HepG2 (cell line): ENCODE measurements around the gene TM4SF5. TPM values are rescaled to one million over a fixed set of nuclear protein-coding genes. Genes with fewer than 3 reads are reported as not detected.

Source experiments
- ATAC-seq: fragments of 200-7000 bp; cut with Tn5 transposase; 3 replicates; pipeline ENCODE4 v1.9.1; 2020; ENCODE audit warnings: mild to moderate bottlenecking, moderate library complexity
- BruUV-seq: library from RNA; stranded (reverse); fragments of 400-500 nt; replicated peaks from 2 replicates; lab custom pipeline; 2021; lab: Mats Ljungman, UMichigan
- CTCF ChIA-PET: fragments of 300-600 bp; formaldehyde crosslinking; extraction: SDS; loops from one replicate; lab custom pipeline; 2021; ENCODE audit warnings: low total read pairs, inconsistent platforms, low intra/inter-chr PET ratio; lab: Yijun Ruan, JAX
- POLR2A ChIA-PET: fragments of 350-600 bp; sonication (Branson Sonifier 250); formaldehyde crosslinking; loops from one replicate; lab custom pipeline; 2020; ENCODE audit warnings: antibody characterized with exemption, inconsistent platforms; lab: Yijun Ruan, JAX
- DNase-seq: peaks from one replicate; pipeline ENCODE4 v3.0.0-alpha.2; 2015; ENCODE audit warnings: low spot score
- FAIRE-seq: peaks from 3 replicates; lab custom pipeline; 2011; peaks lifted over from hg19 to GRCh38; lab: Jason Lieb, UNC
- H2AFZ ChIP-seq: one replicate; pipeline ENCODE4 v1.6.1; 2011; ENCODE audit warnings: low read length, inconsistent platforms
- H3K27ac ChIP-seq: fragments of 300-600 bp; 3 replicates; pipeline ENCODE4 v1.8.0; 2011; ENCODE audit warnings: mixed run types, mild to moderate bottlenecking, mixed read lengths, low read length, inconsistent platforms; ENCODE audit not compliant: insufficient read depth; ENCODE audit errors: extremely low read length
- H3K27me3 ChIP-seq, 2 experiments: fragments of 200-600 bp in 1 of 2; 2 replicates in 1 of 2; 3 replicates in 1 of 2; pipeline versions ENCODE4 v1.6.0 to v1.8.0; 2011; ENCODE audit warnings: low read length in 2 of 2, mild to moderate bottlenecking in 2 of 2, moderate library complexity in 2 of 2, inconsistent platforms in 1 of 2; ENCODE audit not compliant: insufficient read depth in 2 of 2, control insufficient read depth in 1 of 2
- H3K36me3 ChIP-seq, 2 experiments: fragments of 200-600 bp in 1 of 2; replicated peaks in 1 of 2; 2 replicates in 1 of 2; 3 replicates in 1 of 2; pipeline versions ENCODE4 v1.5.1 to v1.8.0; 2011; ENCODE audit warnings: low read length in 2 of 2, inconsistent platforms in 1 of 2; ENCODE audit not compliant: insufficient read depth in 2 of 2, control insufficient read depth in 1 of 2
- H3K4me1 ChIP-seq: 2 replicates; pipeline ENCODE4 v1.5.1; 2012; ENCODE audit warnings: low read length, inconsistent platforms; ENCODE audit not compliant: insufficient read depth
- H3K4me2 ChIP-seq: 2 replicates; pipeline ENCODE4 v1.6.0; 2011; ENCODE audit warnings: low read depth, low read length, inconsistent platforms
- H3K4me3 ChIP-seq, 3 experiments: fragments of 200-600 bp in 1 of 3; sonication (generic), shearing (Covaris generic) in 1 of 3; replicated peaks in 1 of 3; 2 replicates each; pipeline ENCODE4 v1.5.1; 2011 to 2016; ENCODE audit warnings: low read length in 3 of 3, inconsistent platforms in 2 of 3, low read depth in 2 of 3, mild to moderate bottlenecking in 2 of 3, control low read depth in 1 of 3, mixed read lengths in 1 of 3; ENCODE audit not compliant: insufficient read depth in 1 of 3
- H3K79me2 ChIP-seq: one replicate; pipeline ENCODE4 v1.6.1; 2011; ENCODE audit warnings: low read length, inconsistent platforms; ENCODE audit not compliant: insufficient read depth
- H3K9ac ChIP-seq: 2 replicates; pipeline ENCODE4 v1.6.0; 2011; ENCODE audit warnings: mild to moderate bottlenecking, low read depth, low read length, inconsistent platforms; ENCODE audit not compliant: insufficient read depth
- H3K9me3 ChIP-seq: 2 replicates; pipeline ENCODE4 v1.5.1; 2012; ENCODE audit warnings: mild to moderate bottlenecking, low read length
- H4K20me1 ChIP-seq: 2 replicates; pipeline ENCODE4 v1.6.0; 2011; ENCODE audit warnings: inconsistent platforms, mild to moderate bottlenecking, low read length, moderate library complexity; ENCODE audit not compliant: insufficient read depth
- AKAP8 ChIP-seq: sonication (generic); formaldehyde crosslinking; IDR thresholded peaks from 2 replicates; pipeline ENCODE4 v1.5.1; 2020; ENCODE audit warnings: mild to moderate bottlenecking, missing genetic modification reagents
- ATRX ChIP-seq: sonication (generic); formaldehyde crosslinking; IDR thresholded peaks from 2 replicates; pipeline ENCODE4 v1.4.0; 2020; ENCODE audit warnings: missing genetic modification reagents, borderline replicate concordance
- CEBPG ChIP-seq: IDR thresholded peaks from 2 replicates; pipeline ENCODE4 v1.6.1; 2016
- DPF2 ChIP-seq: sonication (generic); formaldehyde crosslinking; IDR thresholded peaks from 2 replicates; pipeline ENCODE4 v1.4.0; 2020; ENCODE audit warnings: mild to moderate bottlenecking, low read depth, missing genetic modification reagents, borderline replicate concordance
- PCBP1 ChIP-seq: fragments of 200-400 bp; formaldehyde crosslinking; IDR thresholded peaks from 2 replicates; pipeline ENCODE4 v1.6.1; 2017; ENCODE audit warnings: mild to moderate bottlenecking, low read depth, low read length, borderline replicate concordance
- SMAD9 ChIP-seq: sonication (generic); formaldehyde crosslinking; IDR thresholded peaks from 2 replicates; pipeline ENCODE4 v1.5.1; 2020; ENCODE audit warnings: mild to moderate bottlenecking, missing genetic modification reagents
- SRY ChIP-seq: sonication (generic); formaldehyde crosslinking; IDR thresholded peaks from 2 replicates; pipeline ENCODE4 v1.8.0; 2022; ENCODE audit warnings: mild to moderate bottlenecking, missing genetic modification reagents
- SUZ12 ChIP-seq: fragments of 150-350 bp; IDR thresholded peaks from 2 replicates; pipeline ENCODE4 v1.6.1; 2014; ENCODE audit warnings: low read depth, low read length
- TBP ChIP-seq: sonication (generic); formaldehyde crosslinking; IDR thresholded peaks from 2 replicates; pipeline ENCODE4 v1.5.0; 2020; ENCODE audit warnings: missing genetic modification reagents
- YEATS2 ChIP-seq: sonication (generic); formaldehyde crosslinking; IDR thresholded peaks from 2 replicates; pipeline ENCODE4 v1.4.0; 2020; ENCODE audit warnings: missing genetic modification reagents, borderline replicate concordance
- ZFP41 ChIP-seq: sonication (generic); formaldehyde crosslinking; IDR thresholded peaks from 2 replicates; pipeline ENCODE4 v1.4.0; 2020; ENCODE audit warnings: mild to moderate bottlenecking, missing genetic modification reagents, borderline replicate concordance
- ZKSCAN1 ChIP-seq: fragments of 150-350 bp; IDR thresholded peaks from 2 replicates; pipeline ENCODE4 v1.6.1; 2014; ENCODE audit warnings: low read length
- ZNF546 ChIP-seq: sonication (generic); formaldehyde crosslinking; conservative IDR thresholded peaks from 2 replicates; pipeline ENCODE4 v1.8.1; 2023; ENCODE audit warnings: mild to moderate bottlenecking, missing genetic modification reagents
- ZNF629 ChIP-seq: sonication (generic); formaldehyde crosslinking; conservative IDR thresholded peaks from 2 replicates; pipeline ENCODE4 v1.5.0; 2020; ENCODE audit warnings: missing genetic modification reagents
- ZNF747 ChIP-seq: sonication (generic); formaldehyde crosslinking; IDR thresholded peaks from 2 replicates; pipeline ENCODE4 v1.8.1; 2023; ENCODE audit warnings: missing genetic modification reagents, mild to moderate bottlenecking, borderline replicate concordance
- ZSCAN20 ChIP-seq: sonication (generic); formaldehyde crosslinking; IDR thresholded peaks from 2 replicates; pipeline ENCODE4 v1.4.0; 2020; ENCODE audit warnings: missing genetic modification reagents, mild to moderate bottlenecking, borderline replicate concordance
- WGBS: methylation state at CpG from one replicate; pipeline ENCODE4 v1.1.6; 2017; ENCODE audit warnings: low lambda C conversion rate; 5-methylcytosine and 5-hydroxymethylcytosine counted together
- in situ Hi-C: cut with HindIII; loops from 2 replicates; pipeline ENCODE4 v1.10.0; 2017; ENCODE audit warnings: low pct_unique_long_range_greater_than_20kb; ENCODE audit not compliant: extremely low pct_ligation_motif_present
- intact Hi-C: fragments of 100-400 bp; cut with micrococcal nuclease; formaldehyde crosslinking; loops from one replicate; pipeline ENCODE4 v1.10.0; 2022; ENCODE audit not compliant: unreplicated experiment
- polyA plus RNA-seq, 8 experiments: library from polyadenylated mRNA; depleted of rRNA in 3 of 8; stranded (reverse) in 7 of 8; unstranded in 1 of 8; fragments of >200 nt; fragmentation: Illumina TruSeq in 4 of 8; extraction: Trizol in 4 of 8; gene quantifications; 2 replicates each; pipeline versions ENCODE4 v1.2.1 to v1.2.3, GENCODE V29; 2011 to 2016; ENCODE audit warnings: low read depth in 4 of 8, missing spikeins in 1 of 8, mixed read lengths in 1 of 8; ENCODE audit not compliant: insufficient read depth in 1 of 8
- total RNA-seq, 5 experiments: library from RNA; depleted of rRNA; stranded (reverse); fragments of >200 nt; fragmentation: Illumina TruSeq; extraction: Trizol; gene quantifications; 2 replicates each; pipeline ENCODE4 v1.2.3, GENCODE V29; 2016; ENCODE audit warnings: low read depth in 1 of 5
- TF ChIP-seq, protein P1 (sequence below): sonication (generic); formaldehyde crosslinking; IDR thresholded peaks from 2 replicates; pipeline ENCODE4 v1.5.1; 2020; ENCODE audit warnings: mild to moderate bottlenecking, missing genetic modification reagents, moderate library complexity

Gene TM4SF5
- total and polyA plus RNA-seq, 2 of the 13 experiments (the other 11 are each of a cell fraction or from before 2014, with no cell fraction given) = 30.1 to 126 TPM

- TF ChIP-seq ZFP41 (no peak), YEATS2 (CRISPR knock-in tag) (no peak), CEBPG (CRISPR knock-in tag) (peak; percentile 97), SUZ12 (no peak), PCBP1 (no peak), AKAP8 (CRISPR knock-in tag) (no peak), DPF2 (peak; percentile 68; the same call in 1 of the 2 replicates), ZNF546 (CRISPR knock-in tag) (no peak), TBP (CRISPR knock-in tag) (no peak), ATRX (CRISPR knock-in tag) (no peak), ZSCAN20 (no peak), SMAD9 (no peak), SRY (no peak)
These were observed 6.5 kb downstream of the TM4SF5 start (continued) for GRCh38 chr17:4777969-4778760.

DNA sequence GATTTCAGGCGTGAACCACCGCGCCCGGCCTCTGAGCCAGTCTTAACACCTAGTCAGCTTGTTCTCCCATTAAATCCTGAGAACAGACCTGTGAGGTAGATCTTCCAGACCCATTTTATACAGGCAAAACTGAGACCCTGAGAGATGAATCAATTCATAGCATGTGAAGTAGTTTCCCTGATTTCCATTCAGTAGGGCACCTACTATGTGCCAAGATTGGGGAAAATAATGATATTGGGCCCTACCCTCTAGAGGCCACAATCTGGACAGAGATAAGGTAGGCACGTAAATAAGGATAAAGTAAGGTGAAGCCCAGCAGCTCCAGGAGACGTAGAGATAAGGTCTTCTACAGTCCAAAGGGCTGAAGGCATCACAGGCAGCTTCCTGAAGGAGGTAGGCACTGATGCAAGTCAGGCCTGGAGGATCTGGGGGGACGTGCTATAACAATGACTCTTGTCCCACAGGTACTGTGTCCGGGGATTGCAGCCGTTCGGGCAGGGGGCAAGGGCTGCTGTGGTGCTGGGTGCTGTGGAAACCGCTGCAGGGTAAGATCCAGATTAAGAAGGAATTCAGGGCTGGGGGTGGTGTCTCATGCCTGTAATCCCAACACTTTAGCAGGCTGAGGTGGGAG, 8.8 kb downstream of the TM4SF5 start:
- BruUV-seq = no TSS peak
- ATAC-seq (no peak), FAIRE-seq (no peak), DNase-seq (no peak)
- Histone ChIP-seq H3K79me2 (no peaks in the 10 kb centered on the region), H3K36me3 (peaks cover 5 to 8% of the 10 kb centered on the region in 2 experiments; a peak in 4 of 5 replicates), H3K27ac (no peak overlapping the region), H3K4me1 (peaks cover 42% of the 10 kb centered on the region), H3K4me2 (no peak overlapping the region), H2AFZ (no peak overlapping the region), H3K27me3 (no peaks in the 10 kb centered on the region), H3K9ac (no peak overlapping the region), H4K20me1 (no peaks in the 10 kb centered on the region), H3K9me3 (no peaks in the 10 kb centered on the region), H3K4me3 (no peak overlapping the region)
- WGBS = 92% methylated on average over 11 of the region's 11 CpGs
- POLR2A ChIA-PET = interaction anchor here (1.2 to 13.3 kb wide), 5 partner anchors 8 to 48 kb away, joined by 3 to 317 read pairs (median 17); partner anchors contain the start of genes CXCL16, GLTPD2, MED11 and PSMB6
- in situ Hi-C loops (loop anchor here (10.0 kb wide), 1 partner anchor 46 kb away; the partner anchor contains the start of genes CXCL16, MED11 and ZMYND15), intact Hi-C loops (no loop called here)
- TF ChIP-seq ZNF747 = no peak
- peak; percentile 46; the same call in 1 of the 2 replicates for TF ChIP-seq ZNF629 (CRISPR knock-in tag)
- peak; percentile 65; the same call in 1 of the 2 replicates for TF ChIP-seq ZKSCAN1
- TF ChIP-seq, protein P1, sequence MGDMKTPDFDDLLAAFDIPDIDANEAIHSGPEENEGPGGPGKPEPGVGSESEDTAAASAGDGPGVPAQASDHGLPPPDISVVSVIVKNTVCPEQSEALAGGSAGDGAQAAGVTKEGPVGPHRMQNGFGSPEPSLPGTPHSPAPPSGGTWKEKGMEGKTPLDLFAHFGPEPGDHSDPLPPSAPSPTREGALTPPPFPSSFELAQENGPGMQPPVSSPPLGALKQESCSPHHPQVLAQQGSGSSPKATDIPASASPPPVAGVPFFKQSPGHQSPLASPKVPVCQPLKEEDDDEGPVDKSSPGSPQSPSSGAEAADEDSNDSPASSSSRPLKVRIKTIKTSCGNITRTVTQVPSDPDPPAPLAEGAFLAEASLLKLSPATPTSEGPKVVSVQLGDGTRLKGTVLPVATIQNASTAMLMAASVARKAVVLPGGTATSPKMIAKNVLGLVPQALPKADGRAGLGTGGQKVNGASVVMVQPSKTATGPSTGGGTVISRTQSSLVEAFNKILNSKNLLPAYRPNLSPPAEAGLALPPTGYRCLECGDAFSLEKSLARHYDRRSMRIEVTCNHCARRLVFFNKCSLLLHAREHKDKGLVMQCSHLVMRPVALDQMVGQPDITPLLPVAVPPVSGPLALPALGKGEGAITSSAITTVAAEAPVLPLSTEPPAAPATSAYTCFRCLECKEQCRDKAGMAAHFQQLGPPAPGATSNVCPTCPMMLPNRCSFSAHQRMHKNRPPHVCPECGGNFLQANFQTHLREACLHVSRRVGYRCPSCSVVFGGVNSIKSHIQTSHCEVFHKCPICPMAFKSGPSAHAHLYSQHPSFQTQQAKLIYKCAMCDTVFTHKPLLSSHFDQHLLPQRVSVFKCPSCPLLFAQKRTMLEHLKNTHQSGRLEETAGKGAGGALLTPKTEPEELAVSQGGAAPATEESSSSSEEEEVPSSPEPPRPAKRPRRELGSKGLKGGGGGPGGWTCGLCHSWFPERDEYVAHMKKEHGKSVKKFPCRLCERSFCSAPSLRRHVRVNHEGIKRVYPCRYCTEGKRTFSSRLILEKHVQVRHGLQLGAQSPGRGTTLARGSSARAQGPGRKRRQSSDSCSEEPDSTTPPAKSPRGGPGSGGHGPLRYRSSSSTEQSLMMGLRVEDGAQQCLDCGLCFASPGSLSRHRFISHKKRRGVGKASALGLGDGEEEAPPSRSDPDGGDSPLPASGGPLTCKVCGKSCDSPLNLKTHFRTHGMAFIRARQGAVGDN = peak; percentile 16; the same call in 1 of the 2 replicates
- CTCF ChIA-PET = no interaction called here
